Hepatocyte (in vitro differentiated cells): Measurements from ENCODE around the gene NYNRIN. TPM values are rescaled to one million over a fixed set of nuclear protein-coding genes. Genes with fewer than 3 reads are reported as not detected.
A peak's percentile ranks its signal among the peaks of the same experiment; 100 is the strongest.

ENCODE experiments used
- DNase-seq: peaks from one replicate; pipeline ENCODE4 v3.0.0-alpha.2; 2016; ENCODE audit warnings: low spot score
- H2AFZ ChIP-seq: fragments of 200-600 bp; sonication (generic); 2 replicates; pipeline ENCODE4 v1.6.0; 2016; ENCODE audit warnings: antibody characterized with exemption, mild to moderate bottlenecking
- H3K27ac ChIP-seq: fragments of 200-600 bp; sonication (generic); 2 replicates; pipeline ENCODE4 v1.5.1; 2016; ENCODE audit warnings: mild to moderate bottlenecking
- H3K27me3 ChIP-seq: fragments of 200-600 bp; sonication (generic); 2 replicates; pipeline ENCODE4 v1.6.1; 2016
- H3K36me3 ChIP-seq: fragments of 200-600 bp; sonication (generic); replicated peaks from 2 replicates; pipeline ENCODE4 v1.5.1; 2016; ENCODE audit warnings: low read depth; ENCODE audit not compliant: insufficient read depth
- H3K4me1 ChIP-seq: fragments of 200-600 bp; sonication (generic); 2 replicates; pipeline ENCODE4 v1.5.1; 2016; ENCODE audit warnings: mild to moderate bottlenecking, moderate library complexity; ENCODE audit not compliant: insufficient read depth
- H3K4me2 ChIP-seq: fragments of 200-600 bp; sonication (generic); 2 replicates; pipeline ENCODE4 v1.6.0; 2016
- H3K4me3 ChIP-seq: fragments of 200-600 bp; sonication (generic); 2 replicates; pipeline ENCODE4 v1.5.1; 2016; ENCODE audit warnings: mild to moderate bottlenecking
- H3K79me2 ChIP-seq: fragments of 200-600 bp; sonication (generic); 2 replicates; pipeline ENCODE4 v1.6.0; 2017; ENCODE audit warnings: mild to moderate bottlenecking
- H3K9me2 ChIP-seq: fragments of 200-600 bp; sonication (generic); replicated peaks from 2 replicates; pipeline ENCODE4 v1.6.0; 2017; ENCODE audit warnings: mild to moderate bottlenecking; ENCODE audit not compliant: insufficient read depth
- H3K9me3 ChIP-seq: fragments of 200-600 bp; sonication (generic); 2 replicates; pipeline ENCODE4 v1.5.1; 2016; ENCODE audit warnings: low read depth, mild to moderate bottlenecking
- H4K20me1 ChIP-seq: fragments of 200-600 bp; sonication (generic); 2 replicates; pipeline ENCODE4 v1.6.0; 2016; ENCODE audit warnings: mild to moderate bottlenecking; ENCODE audit not compliant: insufficient read depth, poor library complexity, severe bottlenecking
- EZH2 ChIP-seq: fragments of 200-600 bp; sonication (generic); IDR thresholded peaks from 2 replicates; pipeline ENCODE4 v1.6.1; 2016; ENCODE audit warnings: antibody characterized with exemption, mild to moderate bottlenecking, borderline replicate concordance
- EZH2phosphoT487 ChIP-seq: fragments of 200-600 bp; sonication (generic); IDR thresholded peaks from one replicate; pipeline ENCODE4 v1.6.1; 2018; ENCODE audit warnings: antibody characterized with exemption, mild to moderate bottlenecking, low read depth, moderate library complexity; ENCODE audit not compliant: unreplicated experiment, severe bottlenecking
- WGBS: methylation state at CpG from one replicate; pipeline ENCODE4 v1.1.6; 2016; ENCODE audit warnings: low lambda C conversion rate; ENCODE audit errors: missing lambda C conversion rate; 5-methylcytosine and 5-hydroxymethylcytosine counted together
- polyA plus RNA-seq: library from polyadenylated mRNA; unstranded; fragments of >200 nt; fragmentation: Nextera tagmentation; extraction: Ambion mirVana; gene quantifications from 2 replicates; pipeline ENCODE4 v1.2.1, GENCODE V29; 2016
- total RNA-seq: library from RNA; depleted of rRNA; stranded (reverse); fragments of >200 nt; gene quantifications from 2 replicates; pipeline ENCODE4 v1.2.3, GENCODE V29; 2014
- TF ChIP-seq, protein P1 (sequence below): fragments of 200-600 bp; sonication (generic); IDR thresholded peaks from 2 replicates; pipeline ENCODE4 v1.5.1; 2016; ENCODE audit warnings: antibody characterized with exemption, mild to moderate bottlenecking; ENCODE audit not compliant: poor library complexity

Gene NYNRIN
- total and polyA plus RNA-seq, 2 experiments from 2014 or later, result 34.5 to 56.5 TPM

DNA sequence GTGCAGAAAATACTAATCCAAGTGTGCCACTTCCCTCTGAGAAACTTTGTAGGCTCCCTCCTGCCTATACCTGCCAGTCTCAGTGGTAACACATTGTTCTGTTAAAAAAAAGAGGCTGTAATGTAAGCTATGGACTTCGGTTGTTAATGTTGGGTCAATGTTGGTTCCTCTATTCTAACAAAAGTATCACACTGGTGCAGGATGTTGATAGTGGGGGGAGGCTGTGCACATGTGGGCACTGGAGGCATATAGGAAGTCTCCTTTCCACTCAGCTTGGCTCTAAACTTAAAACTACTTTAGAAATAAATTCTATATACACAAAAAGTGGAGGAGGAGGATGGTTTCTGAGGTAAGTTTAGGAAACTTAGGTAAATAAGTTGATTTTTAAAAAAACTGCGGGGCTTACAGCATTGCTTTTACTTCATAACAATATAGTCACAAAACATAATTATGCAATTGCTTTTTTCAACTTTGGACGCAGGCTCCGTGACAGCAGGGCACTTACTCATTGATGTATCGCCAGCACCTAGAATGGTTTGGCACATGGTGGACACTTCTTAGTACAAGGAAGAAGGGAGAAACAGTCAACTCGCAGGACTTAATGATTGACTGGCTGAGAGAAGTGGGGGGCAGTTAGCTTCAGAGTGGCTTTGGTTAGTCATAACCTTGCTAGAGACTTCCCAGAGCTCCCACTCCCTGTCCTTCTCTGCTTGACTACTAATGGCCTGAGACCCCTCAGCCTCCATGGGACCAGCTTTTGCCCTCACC lies 7.9 kb upstream of the NYNRIN start:
- no peak for DNase-seq
- Histone ChIP-seq H3K4me2 (no peak overlapping the region), H3K9me3 (no peaks in the 10 kb centered on the region), H3K4me3 (no peak overlapping the region), H3K36me3 (no peaks in the 10 kb centered on the region), H3K79me2 (no peaks in the 10 kb centered on the region), H2AFZ (no peak overlapping the region), H3K4me1 (peaks cover 25% of the 10 kb centered on the region), H4K20me1 (no peaks in the 10 kb centered on the region), H3K9me2 (no peaks in the 10 kb centered on the region), H3K27me3 (no peaks in the 10 kb centered on the region), H3K27ac (peak overlapping the region; percentile 82)
- WGBS, result 80% methylated on average over 6 of the region's 6 CpGs
- TF ChIP-seq EZH2 (no peak), EZH2phosphoT487 (no peak)

DNA sequence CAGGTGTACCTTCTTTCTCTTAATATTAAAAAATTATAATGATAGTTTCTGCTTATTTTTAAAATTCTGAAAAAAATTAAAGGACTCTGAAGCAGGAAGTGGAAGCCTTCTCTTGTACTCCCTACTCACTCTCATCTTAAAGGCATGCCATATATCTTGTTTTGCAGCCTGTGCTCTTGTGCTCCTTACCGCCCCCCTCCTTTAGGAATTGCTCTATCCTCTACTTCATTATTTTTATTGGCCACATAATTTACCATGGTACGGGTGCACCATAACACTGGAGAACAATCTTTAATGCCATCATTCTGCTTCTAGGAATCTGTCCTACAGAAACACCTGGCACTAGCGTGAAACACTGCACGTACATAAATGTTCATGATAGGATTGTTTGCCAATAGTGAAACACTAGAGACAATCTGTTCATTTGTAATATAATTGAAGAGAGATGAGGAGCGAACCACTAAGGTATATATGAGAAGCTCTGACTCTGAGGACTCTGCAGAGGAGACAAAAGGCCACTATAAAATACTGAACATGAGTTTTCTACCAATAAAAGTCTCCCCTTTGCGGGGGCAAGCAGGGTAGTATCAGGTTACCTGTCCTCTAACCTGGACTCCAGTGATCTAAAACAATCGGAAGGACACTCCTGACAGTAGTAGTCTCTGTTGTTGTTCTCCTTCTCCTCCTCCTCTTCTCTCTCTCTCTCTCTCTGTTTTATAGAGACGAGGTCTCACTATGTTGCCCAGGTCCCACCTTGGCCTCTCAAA lies 6.3 kb upstream of the NYNRIN start:
- H3K27me3 ChIP-seq, result no peaks in the 10 kb centered on the region
- no peaks in the 10 kb centered on the region for H3K79me2 ChIP-seq
- no peaks in the 10 kb centered on the region for H3K9me3 ChIP-seq
- TF ChIP-seq EZH2 (no peak), EZH2phosphoT487 (no peak)
- TF ChIP-seq, protein P1, sequence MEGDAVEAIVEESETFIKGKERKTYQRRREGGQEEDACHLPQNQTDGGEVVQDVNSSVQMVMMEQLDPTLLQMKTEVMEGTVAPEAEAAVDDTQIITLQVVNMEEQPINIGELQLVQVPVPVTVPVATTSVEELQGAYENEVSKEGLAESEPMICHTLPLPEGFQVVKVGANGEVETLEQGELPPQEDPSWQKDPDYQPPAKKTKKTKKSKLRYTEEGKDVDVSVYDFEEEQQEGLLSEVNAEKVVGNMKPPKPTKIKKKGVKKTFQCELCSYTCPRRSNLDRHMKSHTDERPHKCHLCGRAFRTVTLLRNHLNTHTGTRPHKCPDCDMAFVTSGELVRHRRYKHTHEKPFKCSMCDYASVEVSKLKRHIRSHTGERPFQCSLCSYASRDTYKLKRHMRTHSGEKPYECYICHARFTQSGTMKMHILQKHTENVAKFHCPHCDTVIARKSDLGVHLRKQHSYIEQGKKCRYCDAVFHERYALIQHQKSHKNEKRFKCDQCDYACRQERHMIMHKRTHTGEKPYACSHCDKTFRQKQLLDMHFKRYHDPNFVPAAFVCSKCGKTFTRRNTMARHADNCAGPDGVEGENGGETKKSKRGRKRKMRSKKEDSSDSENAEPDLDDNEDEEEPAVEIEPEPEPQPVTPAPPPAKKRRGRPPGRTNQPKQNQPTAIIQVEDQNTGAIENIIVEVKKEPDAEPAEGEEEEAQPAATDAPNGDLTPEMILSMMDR, result peak; percentile 10
- 45% methylated on average over 8 of the region's 8 CpGs for WGBS
- DNase-seq, result peak; percentile 46
- no peaks in the 10 kb centered on the region for H4K20me1 ChIP-seq
- H3K9me2 ChIP-seq, result no peaks in the 10 kb centered on the region
- H3K4me2 ChIP-seq, result peak overlapping the region; percentile 67
- H3K4me1 ChIP-seq, result peaks cover 13% of the 10 kb centered on the region
- no peak overlapping the region for H3K4me3 ChIP-seq
- H3K36me3 ChIP-seq, result no peaks in the 10 kb centered on the region
- H3K27ac ChIP-seq, result peak overlapping the region; percentile 82
- H2AFZ ChIP-seq, result peak overlapping the region; percentile 48

DNA sequence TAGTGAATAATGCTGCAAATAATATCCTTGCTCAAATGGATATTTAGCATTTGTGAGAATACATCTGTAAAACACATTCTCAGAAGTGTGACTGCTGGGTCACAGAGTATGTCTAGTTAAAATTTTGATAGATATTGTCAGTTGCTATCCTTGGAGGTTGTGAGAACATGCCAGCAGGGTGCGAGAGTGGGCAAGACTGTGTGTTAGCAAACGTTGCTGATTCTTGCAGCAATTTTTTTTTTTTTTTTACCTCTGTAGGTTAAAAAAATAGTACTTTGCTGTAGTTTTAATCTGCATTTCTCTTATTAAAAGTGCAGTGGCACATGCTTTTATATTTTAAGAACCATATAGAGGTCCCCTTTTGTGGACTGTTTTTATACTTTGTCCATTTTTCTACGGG lies 4.5 kb upstream of the NYNRIN start:
- 51% methylated on average over 3 of the region's 3 CpGs for WGBS
- Histone ChIP-seq H3K9me3 (no peaks in the 10 kb centered on the region), H3K4me1 (peaks cover 23% of the 10 kb centered on the region), H3K36me3 (no peaks in the 10 kb centered on the region), H3K79me2 (peaks cover 4% of the 10 kb centered on the region), H2AFZ (no peak overlapping the region), H4K20me1 (no peaks in the 10 kb centered on the region), H3K27ac (no peak overlapping the region), H3K4me3 (no peak overlapping the region), H3K9me2 (no peaks in the 10 kb centered on the region), H3K27me3 (no peaks in the 10 kb centered on the region), H3K4me2 (no peak overlapping the region)
- no peak for TF ChIP-seq EZH2phosphoT487
- TF ChIP-seq, protein P1, result no peak
- no peak for DNase-seq
